ENCODE data around the gene NOS3. TPM values are rescaled to one million over a fixed set of nuclear protein-coding genes. Genes with fewer than 3 reads are reported as not detected.
"Not testable (repeated sequence)": the region's sequence is repeated elsewhere in the genome, so short reads cannot be mapped to it uniquely, and the experiment has no call there.

The NOS3 gene
- total RNA-seq, 2 donors from 2014 or later: 14.5 to 78.6 TPM

DNA sequence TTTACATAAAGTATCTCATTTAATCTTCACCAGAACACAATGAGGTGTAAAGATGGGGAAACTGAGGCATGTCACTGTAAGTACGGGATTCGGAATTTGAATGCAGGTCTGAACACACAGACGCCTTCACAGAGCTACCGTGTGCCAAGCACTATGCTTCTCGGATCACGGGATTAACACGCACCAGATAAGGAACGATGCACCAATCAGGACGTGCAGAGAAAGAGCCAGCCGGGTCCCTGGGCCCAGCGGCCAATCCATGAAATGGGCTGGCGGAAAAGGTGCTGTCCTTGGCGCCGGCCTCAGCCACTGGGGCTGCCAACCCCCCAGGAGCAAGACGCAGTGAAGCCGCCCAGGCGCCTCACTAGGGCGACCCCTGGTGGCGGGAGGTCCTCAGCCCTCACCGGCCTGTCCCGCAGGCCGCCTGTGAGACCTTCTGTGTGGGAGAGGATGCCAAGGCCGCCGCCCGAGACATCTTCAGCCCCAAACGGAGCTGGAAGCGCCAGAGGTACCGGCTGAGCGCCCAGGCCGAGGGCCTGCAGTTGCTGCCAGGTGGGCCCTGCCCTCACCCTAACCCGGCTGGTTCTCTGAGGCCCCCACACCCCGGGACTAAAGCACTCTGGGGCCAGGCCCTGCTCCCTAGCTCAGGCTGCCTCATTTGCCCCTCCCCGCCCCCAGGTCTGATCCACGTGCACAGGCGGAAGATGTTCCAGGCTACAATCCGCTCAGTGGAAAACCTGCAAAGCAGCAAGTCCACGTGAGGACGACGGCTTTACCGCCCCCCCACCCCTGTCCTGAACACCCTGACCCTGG lies 17.9 kb downstream of the NOS3 start:
- H3K4me1 ChIP-seq: peaks cover 0 to 48% of the 10 kb centered on the region in 2 donors
- DNase-seq (ENCODE audit: low spot score): peak; percentile 73
- H3K36me3 ChIP-seq: no peaks in the 10 kb centered on the region
- no peaks in the 10 kb centered on the region for H3K9me3 ChIP-seq
- TF ChIP-seq, protein P1, sequence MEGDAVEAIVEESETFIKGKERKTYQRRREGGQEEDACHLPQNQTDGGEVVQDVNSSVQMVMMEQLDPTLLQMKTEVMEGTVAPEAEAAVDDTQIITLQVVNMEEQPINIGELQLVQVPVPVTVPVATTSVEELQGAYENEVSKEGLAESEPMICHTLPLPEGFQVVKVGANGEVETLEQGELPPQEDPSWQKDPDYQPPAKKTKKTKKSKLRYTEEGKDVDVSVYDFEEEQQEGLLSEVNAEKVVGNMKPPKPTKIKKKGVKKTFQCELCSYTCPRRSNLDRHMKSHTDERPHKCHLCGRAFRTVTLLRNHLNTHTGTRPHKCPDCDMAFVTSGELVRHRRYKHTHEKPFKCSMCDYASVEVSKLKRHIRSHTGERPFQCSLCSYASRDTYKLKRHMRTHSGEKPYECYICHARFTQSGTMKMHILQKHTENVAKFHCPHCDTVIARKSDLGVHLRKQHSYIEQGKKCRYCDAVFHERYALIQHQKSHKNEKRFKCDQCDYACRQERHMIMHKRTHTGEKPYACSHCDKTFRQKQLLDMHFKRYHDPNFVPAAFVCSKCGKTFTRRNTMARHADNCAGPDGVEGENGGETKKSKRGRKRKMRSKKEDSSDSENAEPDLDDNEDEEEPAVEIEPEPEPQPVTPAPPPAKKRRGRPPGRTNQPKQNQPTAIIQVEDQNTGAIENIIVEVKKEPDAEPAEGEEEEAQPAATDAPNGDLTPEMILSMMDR (IDR thresholded peaks at IDR 0.05): peak; percentile 85 to 88
- H3K27me3 ChIP-seq: no peaks in the 10 kb centered on the region
- H3K27ac ChIP-seq: peak overlapping the region in 1 of 2 donors; percentile 14
- H3K4me3 ChIP-seq: peak overlapping the region in 1 of 2 donors; percentile 30

DNA sequence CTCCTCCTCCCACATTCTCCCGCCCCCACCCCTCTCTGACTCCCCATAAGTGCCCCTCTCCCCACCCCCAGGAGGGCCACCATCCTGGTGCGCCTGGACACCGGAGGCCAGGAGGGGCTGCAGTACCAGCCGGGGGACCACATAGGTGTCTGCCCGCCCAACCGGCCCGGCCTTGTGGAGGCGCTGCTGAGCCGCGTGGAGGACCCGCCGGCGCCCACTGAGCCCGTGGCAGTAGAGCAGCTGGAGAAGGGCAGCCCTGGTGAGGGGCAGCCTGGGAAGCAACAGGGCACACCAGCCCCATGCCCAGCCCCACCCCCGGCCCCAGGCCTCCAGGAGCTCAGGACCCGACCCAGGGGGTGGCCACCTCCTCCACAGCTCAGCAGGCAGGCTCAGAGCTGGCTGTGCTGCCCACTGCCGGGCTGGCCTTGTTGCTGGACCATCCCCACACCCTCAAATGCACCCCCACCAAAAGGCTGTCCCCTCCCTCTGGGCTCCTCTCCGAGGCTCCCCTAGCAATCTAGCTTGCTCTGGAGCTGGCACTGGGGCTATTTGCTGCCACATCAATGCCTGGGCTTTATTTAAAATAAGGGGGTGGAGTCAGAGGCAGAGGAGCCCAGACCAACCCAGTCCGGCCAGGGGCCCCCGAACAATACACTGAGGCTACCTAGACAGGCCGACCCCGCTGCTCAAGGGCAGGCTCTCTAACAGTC lies 18.7 kb downstream of the NOS3 start:
- DNase-seq (ENCODE audit: low spot score): no peak
- Histone ChIP-seq H3K36me3 (no peaks in the 10 kb centered on the region), H3K27ac (no peak overlapping the region), H3K27me3 (no peaks in the 10 kb centered on the region), H3K4me3 (no peak overlapping the region), H3K9me3 (no peaks in the 10 kb centered on the region), H3K4me1 (peaks cover 0 to 53% of the 10 kb centered on the region in 2 donors)
- TF ChIP-seq, protein P1 (IDR thresholded peaks at IDR 0.05): no peak

DNA sequence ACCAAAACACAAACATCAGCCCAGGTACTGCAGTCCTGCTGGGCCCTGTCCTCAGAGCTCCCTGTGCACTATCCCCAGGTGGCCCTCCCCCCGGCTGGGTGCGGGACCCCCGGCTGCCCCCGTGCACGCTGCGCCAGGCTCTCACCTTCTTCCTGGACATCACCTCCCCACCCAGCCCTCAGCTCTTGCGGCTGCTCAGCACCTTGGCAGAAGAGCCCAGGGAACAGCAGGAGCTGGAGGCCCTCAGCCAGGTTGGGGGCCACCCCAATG lies 19.2 kb downstream of the NOS3 start:
- no peak overlapping the region for H3K4me3 ChIP-seq
- H3K9me3 ChIP-seq: no peaks in the 10 kb centered on the region
- no peak for DNase-seq (ENCODE audit: low spot score)
- TF ChIP-seq, protein P1 (IDR thresholded peaks at IDR 0.05): no peak
- H3K27me3 ChIP-seq: no peaks in the 10 kb centered on the region
- H3K4me1 ChIP-seq: peaks cover 0 to 53% of the 10 kb centered on the region in 2 donors
- no peaks in the 10 kb centered on the region for H3K36me3 ChIP-seq
- no peak overlapping the region for H3K27ac ChIP-seq

DNA sequence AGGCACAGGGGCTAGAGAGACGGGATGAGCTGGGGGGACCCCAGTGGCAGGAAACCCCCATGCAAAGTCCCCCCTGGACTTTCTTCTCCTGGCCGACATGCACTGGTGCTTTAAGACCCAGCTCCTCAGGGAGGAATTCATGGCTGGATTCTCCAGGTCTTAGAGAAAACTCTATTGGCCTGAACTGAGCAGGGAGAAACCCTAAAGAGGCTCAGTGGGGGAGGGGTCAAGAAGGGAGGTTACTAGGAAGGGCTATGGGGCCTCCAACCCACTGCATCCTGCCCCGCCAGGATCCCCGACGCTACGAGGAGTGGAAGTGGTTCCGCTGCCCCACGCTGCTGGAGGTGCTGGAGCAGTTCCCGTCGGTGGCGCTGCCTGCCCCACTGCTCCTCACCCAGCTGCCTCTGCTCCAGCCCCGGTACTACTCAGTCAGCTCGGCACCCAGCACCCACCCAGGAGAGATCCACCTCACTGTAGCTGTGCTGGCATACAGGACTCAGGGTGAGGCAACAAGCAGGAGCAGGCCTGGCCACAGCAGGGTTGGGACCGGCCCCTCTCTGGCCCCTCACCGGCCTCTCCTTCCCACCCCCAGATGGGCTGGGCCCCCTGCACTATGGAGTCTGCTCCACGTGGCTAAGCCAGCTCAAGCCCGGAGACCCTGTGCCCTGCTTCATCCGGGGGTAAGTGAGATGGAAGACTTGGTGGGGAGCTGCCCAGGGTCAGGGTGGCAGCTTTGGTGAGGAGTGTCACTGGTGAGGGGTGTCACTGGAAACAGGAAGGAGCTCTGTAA lies 19.7 kb downstream of the NOS3 start:
- Histone ChIP-seq H3K4me3 (no peak overlapping the region), H3K27me3 (no peaks in the 10 kb centered on the region), H3K4me1 (peaks cover 0 to 53% of the 10 kb centered on the region in 2 donors), H3K9me3 (no peaks in the 10 kb centered on the region), H3K36me3 (no peaks in the 10 kb centered on the region), H3K27ac (no peak overlapping the region)
- TF ChIP-seq, protein P1 (IDR thresholded peaks at IDR 0.05): no peak
- DNase-seq (ENCODE audit: low spot score): no peak

DNA sequence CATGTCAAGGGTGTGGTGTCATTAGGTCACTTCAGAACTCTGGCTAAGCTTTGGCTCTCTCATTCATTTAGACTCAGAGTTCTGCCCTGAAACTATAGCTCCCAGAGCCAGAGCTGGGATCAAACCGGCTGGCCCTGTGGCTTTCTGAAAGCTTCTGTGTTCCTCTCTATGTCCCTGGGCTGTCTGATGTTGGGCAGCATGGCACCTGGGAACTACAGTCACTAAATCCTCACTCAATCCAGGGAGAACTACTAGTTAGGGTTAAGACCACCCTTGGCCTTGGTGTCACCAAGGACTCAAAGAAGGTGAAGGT lies 20.2 kb downstream of the NOS3 start:
- no peaks in the 10 kb centered on the region for H3K9me3 ChIP-seq
- no peak for DNase-seq (ENCODE audit: low spot score)
- H3K4me3 ChIP-seq: no peak overlapping the region
- no peaks in the 10 kb centered on the region for H3K36me3 ChIP-seq
- H3K27me3 ChIP-seq: no peaks in the 10 kb centered on the region
- TF ChIP-seq, protein P1 (IDR thresholded peaks at IDR 0.05): no peak
- no peak overlapping the region for H3K27ac ChIP-seq
- peaks cover 0 to 53% of the 10 kb centered on the region in 2 donors for H3K4me1 ChIP-seq

DNA sequence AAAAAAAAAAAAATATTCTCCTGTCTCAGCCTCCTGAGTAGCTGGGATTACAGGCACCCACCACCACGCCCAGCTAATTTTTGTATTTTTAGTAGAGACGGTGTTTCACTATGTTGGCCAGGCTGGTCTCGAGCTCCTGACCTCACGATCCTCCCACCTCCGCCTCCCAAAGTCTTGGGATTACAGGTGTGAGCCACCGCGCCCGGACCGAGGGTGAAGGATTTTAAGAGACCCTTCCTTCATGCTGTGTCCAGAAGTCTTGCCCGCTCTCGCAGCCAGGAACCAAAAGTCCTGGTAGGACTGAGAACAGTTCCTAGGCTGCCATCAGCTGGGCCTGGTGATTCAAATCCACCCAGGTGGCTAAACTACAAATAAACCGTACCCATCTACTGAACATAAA lies 20.8 kb downstream of the NOS3 start:
- not testable (repeated sequence) for H3K4me3 ChIP-seq; H3K9me3 ChIP-seq; H3K27ac ChIP-seq; H3K27me3 ChIP-seq; H3K36me3 ChIP-seq; DNase-seq (ENCODE audit: low spot score)
- H3K4me1 ChIP-seq: peaks cover 0 to 53% of the 10 kb centered on the region in 2 donors
